ENCODE results near the gene BICRAL.
"Not testable (repeated sequence)": the region's sequence is repeated elsewhere in the genome, so short reads cannot be mapped to it uniquely, and the experiment has no call there.

BICRAL gene

DNA sequence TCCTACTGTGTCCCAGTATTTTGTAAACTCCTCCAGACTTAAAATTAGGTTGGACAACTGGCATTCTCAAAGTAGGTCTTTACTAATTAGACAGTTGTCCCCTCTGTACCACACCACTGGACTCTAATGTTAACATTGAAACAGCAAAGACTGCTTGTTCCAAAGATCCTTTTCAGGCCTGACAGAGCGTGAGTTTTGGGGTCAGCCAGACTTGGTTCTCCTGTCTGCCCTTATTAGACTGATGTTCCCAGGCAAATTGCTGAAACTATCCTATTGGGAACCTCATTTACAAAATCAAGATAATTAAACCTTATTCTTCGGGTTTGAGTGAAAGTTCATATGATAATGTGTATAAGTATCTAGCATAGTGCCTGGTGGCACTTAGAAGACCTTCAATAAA, 3.7 kb upstream of the BICRAL start:
- Mint-ChIP-seq H3K27ac (no peak overlapping the region), H3K4me3 (no peak overlapping the region), H3K36me3 (no peaks in the 10 kb centered on the region), H3K9me3 (no peaks in the 10 kb centered on the region), H3K4me1 (peaks cover 62% of the 10 kb centered on the region), H3K27me3 (no peaks in the 10 kb centered on the region)
- no peak for ATAC-seq

DNA sequence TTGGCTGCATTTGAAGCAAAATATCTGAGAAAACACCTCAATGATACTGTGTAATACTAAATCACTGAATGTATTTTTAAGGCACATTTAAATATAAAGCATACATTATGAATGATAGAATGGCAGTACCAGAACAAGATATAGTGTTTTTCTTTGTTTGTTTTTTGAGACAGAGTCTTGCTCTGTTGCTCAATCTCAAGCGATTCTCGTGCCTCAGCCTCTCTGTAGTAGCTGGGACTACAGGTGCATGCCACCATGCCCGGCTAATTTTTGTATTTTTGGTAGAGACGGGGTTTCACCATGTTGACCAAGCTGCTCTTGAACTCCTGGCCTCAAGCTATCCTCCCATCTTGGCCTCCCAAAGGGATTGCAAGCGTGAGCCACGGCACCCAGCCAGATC, 2.3 kb upstream of the BICRAL start:
- ATAC-seq, result no peak
- peaks cover 6% of the 10 kb centered on the region for H3K36me3 Mint-ChIP-seq
- no peaks in the 10 kb centered on the region for H3K27me3 Mint-ChIP-seq
- H3K27ac Mint-ChIP-seq, result no peak overlapping the region
- H3K4me1 Mint-ChIP-seq, result peaks cover 50% of the 10 kb centered on the region
- H3K4me3 Mint-ChIP-seq, result no peak overlapping the region
- no peaks in the 10 kb centered on the region for H3K9me3 Mint-ChIP-seq

- peaks cover 40% of the 10 kb centered on the region for H3K4me1 Mint-ChIP-seq
- H3K27me3 Mint-ChIP-seq, result no peaks in the 10 kb centered on the region
- peaks cover 12% of the 10 kb centered on the region for H3K36me3 Mint-ChIP-seq
- peak overlapping the region; percentile 82 for H3K4me3 Mint-ChIP-seq
- no peaks in the 10 kb centered on the region for H3K9me3 Mint-ChIP-seq
- H3K27ac Mint-ChIP-seq, result no peak overlapping the region
- ATAC-seq, result no peak
These were observed 381 bp upstream of the BICRAL start for GRCh38 chr6:42781546-42781795.

GRCh38 chr6:42782689-42783176, 881 bp downstream of the BICRAL start:
- ATAC-seq, result peak; percentile 68
- Mint-ChIP-seq H3K27me3 (no peaks in the 10 kb centered on the region), H3K4me3 (peak overlapping the region; percentile 82), H3K36me3 (peaks cover 12% of the 10 kb centered on the region), H3K27ac (no peak overlapping the region), H3K4me1 (peaks cover 27% of the 10 kb centered on the region), H3K9me3 (no peaks in the 10 kb centered on the region)

- Mint-ChIP-seq H3K4me3 (peak overlapping the region; percentile 95), H3K9me3 (no peaks in the 10 kb centered on the region), H3K4me1 (peaks cover 26% of the 10 kb centered on the region), H3K27me3 (no peaks in the 10 kb centered on the region), H3K36me3 (peaks cover 14% of the 10 kb centered on the region), H3K27ac (no peak overlapping the region)
- peak; percentile 82 for ATAC-seq
These were observed 1.5 kb downstream of the BICRAL start for GRCh38 chr6:42783177-42783875.

- H3K4me3 Mint-ChIP-seq, result peak overlapping the region; percentile 95
These were observed 2.2 kb downstream of the BICRAL start for GRCh38 chr6:42783876-42784642.

DNA sequence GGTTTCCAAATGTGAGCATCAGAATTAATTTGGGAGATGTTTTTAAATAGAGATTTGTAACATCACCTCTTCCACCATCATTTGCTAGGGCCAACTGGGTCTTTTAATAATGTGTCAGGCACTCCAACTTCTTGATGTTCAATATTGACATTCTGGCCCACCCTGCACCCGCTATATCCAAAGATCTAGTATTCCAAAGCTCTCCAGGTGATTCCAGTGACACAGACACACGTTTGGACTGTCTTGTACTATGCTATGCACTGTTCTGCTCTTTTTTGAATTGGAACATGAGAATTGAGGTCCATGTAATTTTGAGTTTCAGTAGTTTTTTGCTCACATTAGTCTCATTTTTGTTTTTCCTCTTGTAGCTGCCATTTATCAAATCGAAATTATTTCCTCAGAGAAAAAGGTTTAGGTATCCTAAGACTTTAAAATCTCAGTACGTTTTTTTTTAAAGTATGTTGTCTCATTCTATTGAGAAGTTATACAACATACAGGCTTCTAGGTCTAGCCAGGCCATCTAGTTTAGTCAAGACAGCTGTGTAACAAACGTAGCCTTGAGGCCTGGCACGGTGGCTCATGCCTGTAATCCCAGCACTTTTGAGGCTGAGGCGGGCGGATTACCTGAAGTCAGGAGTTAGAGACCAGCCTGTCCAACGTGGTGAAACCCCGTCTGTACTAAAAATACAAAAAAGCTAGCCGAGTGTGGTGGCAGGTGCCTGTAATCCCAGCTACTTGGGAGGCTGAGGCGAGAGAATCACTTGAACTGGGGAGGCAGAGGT, 3.1 kb downstream of the BICRAL start:
- H3K9me3 Mint-ChIP-seq, result no peaks in the 10 kb centered on the region
- peak overlapping the region; percentile 95 for H3K4me3 Mint-ChIP-seq
- no peaks in the 10 kb centered on the region for H3K27me3 Mint-ChIP-seq
- no peak overlapping the region for H3K27ac Mint-ChIP-seq
- no peak for ATAC-seq
- H3K36me3 Mint-ChIP-seq, result peaks cover 20% of the 10 kb centered on the region
- H3K4me1 Mint-ChIP-seq, result peaks cover 30% of the 10 kb centered on the region

More at GRCh38 chr6:42783876-42784642, 2.2 kb downstream of the BICRAL start:
- no peaks in the 10 kb centered on the region for H3K9me3 Mint-ChIP-seq
- peaks cover 20% of the 10 kb centered on the region for H3K36me3 Mint-ChIP-seq
- H3K4me1 Mint-ChIP-seq, result peaks cover 28% of the 10 kb centered on the region
- no peaks in the 10 kb centered on the region for H3K27me3 Mint-ChIP-seq
- no peak for ATAC-seq
- H3K27ac Mint-ChIP-seq, result no peak overlapping the region

GRCh38 chr6:42786525-42786985, 4.7 kb downstream of the BICRAL start:
- Mint-ChIP-seq H3K9me3 (no peaks in the 10 kb centered on the region), H3K4me1 (peaks cover 30% of the 10 kb centered on the region), H3K4me3 (no peak overlapping the region), H3K27me3 (no peaks in the 10 kb centered on the region), H3K27ac (no peak overlapping the region), H3K36me3 (peaks cover 20% of the 10 kb centered on the region)
- no peak for ATAC-seq

DNA sequence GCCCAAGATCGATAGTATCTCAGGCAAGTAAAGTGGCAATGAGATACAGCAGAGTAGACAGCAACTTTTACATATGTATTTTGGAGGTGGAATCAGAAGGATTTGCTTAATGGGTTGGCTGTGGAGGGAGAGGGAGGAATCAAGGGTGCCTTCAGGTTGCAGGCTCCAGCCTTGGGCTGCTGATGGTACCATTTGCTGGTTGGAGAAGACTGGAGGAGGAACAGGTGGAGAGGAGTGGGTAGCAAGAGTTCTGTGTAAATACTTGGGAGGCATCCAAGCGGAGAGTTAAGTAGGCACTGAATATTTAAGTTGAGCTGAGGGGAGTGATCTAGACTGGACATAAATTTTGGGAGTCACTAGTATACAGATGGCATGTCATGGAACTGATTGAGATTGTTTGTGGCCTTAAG, 5.2 kb downstream of the BICRAL start:
- Mint-ChIP-seq H3K27ac (no peak overlapping the region), H3K9me3 (no peaks in the 10 kb centered on the region), H3K36me3 (peaks cover 20% of the 10 kb centered on the region), H3K4me3 (no peak overlapping the region), H3K4me1 (peaks cover 30% of the 10 kb centered on the region), H3K27me3 (no peaks in the 10 kb centered on the region)
- no peak for ATAC-seq

DNA sequence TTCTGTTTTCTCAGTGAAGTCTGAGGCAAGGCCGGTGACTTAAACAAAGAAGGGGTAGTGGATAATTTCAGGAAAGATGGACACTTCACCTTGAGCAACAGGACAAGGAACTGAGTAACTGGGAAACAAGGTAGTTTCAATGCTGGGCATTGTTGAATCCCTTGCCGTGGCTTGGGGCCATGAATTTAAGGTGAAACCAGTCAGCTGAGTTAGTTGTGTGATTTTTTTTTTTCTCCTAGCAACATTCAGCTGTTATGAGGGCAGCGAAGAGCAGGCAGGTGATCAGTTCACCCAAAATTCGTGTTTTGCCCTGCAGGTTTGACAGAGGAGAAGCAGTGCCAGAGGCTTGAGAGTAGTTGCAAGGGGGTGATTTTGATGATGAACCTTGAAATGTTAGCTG, 6.8 kb downstream of the BICRAL start:
- H3K9me3 Mint-ChIP-seq, result no peaks in the 10 kb centered on the region
- H3K27ac Mint-ChIP-seq, result peak overlapping the region; percentile 44
- no peaks in the 10 kb centered on the region for H3K27me3 Mint-ChIP-seq
- no peak for ATAC-seq
- H3K36me3 Mint-ChIP-seq, result peaks cover 20% of the 10 kb centered on the region
- no peak overlapping the region for H3K4me3 Mint-ChIP-seq
- peaks cover 30% of the 10 kb centered on the region for H3K4me1 Mint-ChIP-seq

DNA sequence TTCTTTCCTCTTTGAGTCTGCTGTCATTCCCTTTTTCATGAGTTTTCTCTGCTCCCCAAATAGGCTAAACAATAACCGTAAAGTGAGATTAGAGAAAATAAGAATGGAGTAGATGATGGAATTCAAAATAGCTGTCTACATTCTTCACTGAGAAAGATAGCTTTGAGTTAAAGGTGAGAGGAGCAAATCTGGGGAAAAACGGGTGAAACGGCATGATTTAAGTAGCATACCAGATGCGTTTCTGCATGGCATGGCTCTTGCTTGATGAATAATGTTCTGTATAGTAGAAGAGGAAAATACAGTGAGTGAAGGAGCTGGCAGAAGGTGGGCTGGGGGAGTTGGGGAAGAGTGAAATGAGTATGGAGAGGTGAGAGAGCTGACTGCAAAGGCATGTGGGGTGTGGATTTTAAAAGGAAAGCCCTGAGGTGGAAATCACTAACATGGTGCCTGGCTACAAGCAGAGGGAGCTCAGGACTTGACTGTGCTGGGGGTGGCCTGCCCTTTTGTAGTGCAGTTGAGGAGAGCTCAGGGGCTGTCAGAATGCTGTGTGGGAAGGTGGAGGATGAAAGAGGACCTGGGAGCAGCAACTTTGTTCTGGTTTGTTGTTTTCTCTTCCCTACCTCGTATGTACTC, 8.8 kb downstream of the BICRAL start:
- H3K27me3 Mint-ChIP-seq, result no peaks in the 10 kb centered on the region
- H3K9me3 Mint-ChIP-seq, result no peaks in the 10 kb centered on the region
- H3K4me1 Mint-ChIP-seq, result peaks cover 30% of the 10 kb centered on the region
- no peak for ATAC-seq
- peaks cover 13% of the 10 kb centered on the region for H3K36me3 Mint-ChIP-seq
- peak overlapping the region; percentile 21 for H3K4me3 Mint-ChIP-seq
- peak overlapping the region; percentile 44 for H3K27ac Mint-ChIP-seq

DNA sequence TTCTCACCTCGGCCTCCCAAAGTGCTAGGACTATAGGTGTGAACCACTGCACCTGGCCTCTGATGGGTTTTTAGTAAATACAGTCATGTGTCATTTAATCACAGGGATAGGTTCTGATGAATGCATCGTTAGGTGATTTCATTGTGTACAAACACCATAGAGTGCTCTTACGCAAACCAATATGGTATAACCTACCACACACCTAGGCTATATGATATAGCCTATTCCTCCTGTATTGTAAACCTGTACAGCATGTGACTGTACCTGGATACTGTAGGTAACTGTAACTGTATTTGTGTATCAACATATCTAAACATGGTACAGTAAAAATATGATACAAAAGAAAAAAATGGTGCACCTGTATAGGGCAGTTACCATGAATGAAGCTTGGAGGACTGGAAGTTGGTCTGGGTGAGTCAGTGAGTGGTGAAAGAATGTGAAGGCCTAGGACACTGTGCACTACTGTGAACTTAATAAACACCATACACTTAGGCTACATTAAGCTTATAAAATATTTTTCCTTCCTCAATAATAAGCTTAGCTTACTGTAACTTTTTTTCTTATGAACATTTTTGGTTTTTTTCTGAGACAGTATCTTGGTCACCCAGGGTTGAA, 10.0 kb downstream of the BICRAL start:
- no peak for ATAC-seq
- Mint-ChIP-seq H3K9me3 (no peaks in the 10 kb centered on the region), H3K4me3 (no peak overlapping the region), H3K27me3 (no peaks in the 10 kb centered on the region), H3K36me3 (peaks cover 13% of the 10 kb centered on the region), H3K27ac (no peak overlapping the region), H3K4me1 (peaks cover 40% of the 10 kb centered on the region)

DNA sequence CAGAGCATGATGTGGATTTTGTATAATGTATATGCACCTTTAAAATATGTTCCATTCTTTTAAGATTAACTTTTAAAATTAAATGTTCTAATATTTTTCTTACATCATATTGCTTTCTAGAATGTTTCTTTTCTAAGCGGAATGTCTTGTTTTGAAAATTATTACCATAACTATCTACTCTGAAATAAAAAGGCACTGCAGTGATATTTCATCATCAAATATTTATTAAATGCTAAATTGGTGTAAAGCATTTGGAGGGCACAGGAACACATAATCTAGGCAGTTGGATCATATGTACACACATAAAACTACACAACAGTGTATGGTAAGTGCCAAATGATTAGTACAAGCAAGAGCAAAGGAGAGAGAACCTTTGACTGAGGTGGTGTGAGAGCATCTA, 13.8 kb downstream of the BICRAL start:
- H3K36me3 Mint-ChIP-seq, result peaks cover 5% of the 10 kb centered on the region
- no peaks in the 10 kb centered on the region for H3K27me3 Mint-ChIP-seq
- H3K27ac Mint-ChIP-seq, result no peak overlapping the region
- H3K9me3 Mint-ChIP-seq, result no peaks in the 10 kb centered on the region
- peaks cover 25% of the 10 kb centered on the region for H3K4me1 Mint-ChIP-seq
- no peak for ATAC-seq
- no peak overlapping the region for H3K4me3 Mint-ChIP-seq

GRCh38 chr6:42796171-42796570, 14.3 kb downstream of the BICRAL start:
- H3K27me3 Mint-ChIP-seq, result no peaks in the 10 kb centered on the region
- H3K9me3 Mint-ChIP-seq, result no peaks in the 10 kb centered on the region
- H3K4me3 Mint-ChIP-seq, result no peak overlapping the region
- H3K27ac Mint-ChIP-seq, result peak overlapping the region; percentile 1
- peaks cover 5% of the 10 kb centered on the region for H3K36me3 Mint-ChIP-seq
- ATAC-seq, result no peak
- H3K4me1 Mint-ChIP-seq, result peaks cover 20% of the 10 kb centered on the region

DNA sequence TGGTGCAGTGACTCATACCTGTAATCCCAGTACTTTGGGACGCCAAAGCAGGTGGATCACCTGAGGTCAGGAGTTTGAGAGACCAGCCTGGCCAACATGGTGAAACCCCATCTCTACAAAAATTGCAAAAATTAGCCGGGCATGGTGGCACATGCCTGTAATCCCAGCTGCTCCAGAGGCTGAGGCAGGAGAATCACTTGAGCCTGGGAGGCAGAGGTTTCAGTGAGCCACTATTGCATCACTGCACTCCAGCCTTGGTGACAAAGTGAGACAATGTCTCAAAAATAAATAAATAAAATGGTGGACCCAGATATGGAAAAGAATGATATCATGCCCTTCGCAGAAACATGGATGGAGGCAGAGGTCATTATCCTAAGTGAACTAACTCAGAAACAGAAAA, 15.8 kb downstream of the BICRAL start:
- H3K4me1 Mint-ChIP-seq, result peaks cover 20% of the 10 kb centered on the region
- H3K9me3 Mint-ChIP-seq, H3K36me3 Mint-ChIP-seq, H3K27me3 Mint-ChIP-seq, H3K4me3 Mint-ChIP-seq, ATAC-seq, H3K27ac Mint-ChIP-seq: not testable (repeated sequence)

Measured in stimulated activated memory B cell treated with anti-CD40 and anti-IgM and Interleukin-4, amounts not matched to agents 10 μg/mL and 1 μg/mL and 100 μg/mL, for 72 hours (primary cell).